GM12875 (cell line): ENCODE results near the gene STKLD1.

Experiments
- H3K4me3 ChIP-seq: one replicate; pipeline ENCODE4 v1.5.1; 2011; ENCODE audit warnings: low read depth, low read length, control low read depth
- TF ChIP-seq, protein P1 (sequence below): IDR thresholded peaks from 2 replicates; pipeline ENCODE4 v1.5.1; 2011; ENCODE audit warnings: low read depth, mild to moderate bottlenecking, control low read depth, inconsistent platforms, low read length, moderate library complexity, borderline replicate concordance; ENCODE audit not compliant: insufficient read depth

The STKLD1 gene

DNA sequence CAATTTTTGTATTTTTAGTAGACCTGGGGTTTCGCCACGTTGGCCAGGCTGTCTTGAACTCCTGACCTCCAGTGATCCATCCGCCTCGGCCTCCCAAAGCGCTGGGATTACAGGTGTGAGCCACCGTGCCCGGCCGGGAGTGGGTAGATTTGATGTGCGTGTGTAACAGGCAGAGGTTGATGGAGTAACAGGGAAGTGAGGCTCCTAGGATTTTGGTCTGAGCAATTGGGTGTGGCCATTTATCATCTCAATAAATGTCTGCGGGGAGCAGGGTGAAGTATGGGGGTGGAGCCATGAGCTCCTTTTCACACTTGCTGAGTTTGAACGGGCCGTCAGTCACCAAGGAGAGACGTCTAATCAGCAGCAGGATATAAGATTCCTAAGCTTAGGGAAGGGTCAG lies 42.8 kb downstream of the STKLD1 start:
- TF ChIP-seq, protein P1, sequence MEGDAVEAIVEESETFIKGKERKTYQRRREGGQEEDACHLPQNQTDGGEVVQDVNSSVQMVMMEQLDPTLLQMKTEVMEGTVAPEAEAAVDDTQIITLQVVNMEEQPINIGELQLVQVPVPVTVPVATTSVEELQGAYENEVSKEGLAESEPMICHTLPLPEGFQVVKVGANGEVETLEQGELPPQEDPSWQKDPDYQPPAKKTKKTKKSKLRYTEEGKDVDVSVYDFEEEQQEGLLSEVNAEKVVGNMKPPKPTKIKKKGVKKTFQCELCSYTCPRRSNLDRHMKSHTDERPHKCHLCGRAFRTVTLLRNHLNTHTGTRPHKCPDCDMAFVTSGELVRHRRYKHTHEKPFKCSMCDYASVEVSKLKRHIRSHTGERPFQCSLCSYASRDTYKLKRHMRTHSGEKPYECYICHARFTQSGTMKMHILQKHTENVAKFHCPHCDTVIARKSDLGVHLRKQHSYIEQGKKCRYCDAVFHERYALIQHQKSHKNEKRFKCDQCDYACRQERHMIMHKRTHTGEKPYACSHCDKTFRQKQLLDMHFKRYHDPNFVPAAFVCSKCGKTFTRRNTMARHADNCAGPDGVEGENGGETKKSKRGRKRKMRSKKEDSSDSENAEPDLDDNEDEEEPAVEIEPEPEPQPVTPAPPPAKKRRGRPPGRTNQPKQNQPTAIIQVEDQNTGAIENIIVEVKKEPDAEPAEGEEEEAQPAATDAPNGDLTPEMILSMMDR: no peak
- H3K4me3 ChIP-seq: no peak overlapping the region

DNA sequence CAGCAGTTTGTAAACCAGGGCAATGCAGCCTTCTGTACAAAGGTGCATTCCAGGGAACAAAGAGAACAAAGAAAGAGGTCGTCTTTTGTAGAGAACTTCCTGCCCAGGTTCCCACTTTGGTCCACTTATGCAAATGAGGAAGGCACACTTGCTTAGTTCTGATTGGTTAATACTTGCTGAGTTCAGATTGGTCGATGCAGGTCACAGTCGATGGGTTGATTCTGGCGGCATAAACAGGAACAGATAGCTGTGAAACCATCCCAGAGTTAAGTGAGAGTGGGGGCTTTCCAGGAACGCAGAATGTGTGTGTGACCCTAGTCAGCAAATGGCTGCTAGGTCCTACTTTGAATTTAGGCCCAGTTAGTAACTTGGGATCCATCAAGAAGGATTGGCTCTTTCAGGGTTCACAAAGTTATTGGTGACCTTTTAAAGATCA lies 44.2 kb downstream of the STKLD1 start:
- no peak overlapping the region for H3K4me3 ChIP-seq
- TF ChIP-seq, protein P1: no peak

DNA sequence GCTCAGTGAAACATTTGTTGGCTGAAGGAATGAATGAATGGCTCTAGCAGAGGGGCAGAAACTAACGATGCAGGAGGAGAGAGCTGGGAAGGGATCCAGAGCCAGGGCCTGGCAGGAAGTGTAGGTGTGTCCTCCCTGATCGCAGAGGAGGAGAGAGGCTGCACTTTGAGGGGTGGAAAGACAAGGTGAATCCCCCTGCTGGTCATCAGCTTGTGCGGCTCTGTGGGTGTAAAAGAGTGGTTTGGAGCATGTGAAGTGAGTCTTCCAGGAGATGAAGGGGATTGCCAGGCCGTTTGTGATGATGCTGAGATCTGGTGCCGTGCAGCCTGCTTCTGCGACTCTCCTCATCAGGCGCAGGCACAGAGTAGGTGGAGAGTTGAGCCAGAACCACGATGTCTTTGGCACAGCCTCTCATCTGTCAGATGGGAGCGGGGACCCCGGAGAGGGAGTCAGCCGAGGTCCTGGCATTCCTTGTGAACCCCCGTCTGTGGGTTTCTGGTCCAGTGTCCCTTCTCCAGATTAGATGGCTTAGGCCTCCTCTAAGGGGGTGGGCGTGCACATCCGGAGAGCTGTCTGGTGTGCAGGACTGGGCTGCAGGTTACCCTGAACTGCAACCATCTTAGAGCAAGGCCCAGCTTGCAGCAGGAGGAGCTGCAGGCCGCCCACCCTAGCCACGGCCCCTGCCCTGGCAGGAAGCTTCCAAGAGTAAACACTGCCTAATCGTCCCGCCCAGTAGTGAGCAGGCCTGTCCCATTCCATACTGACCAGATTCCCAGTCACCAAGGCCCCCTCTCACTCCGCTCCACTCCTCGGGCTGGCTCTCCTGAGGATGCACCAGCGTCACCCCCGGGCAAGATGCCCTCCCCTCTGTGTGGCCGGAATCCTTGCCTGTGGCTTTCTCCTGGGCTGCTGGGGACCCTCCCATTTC lies 45.7 kb downstream of the STKLD1 start, which contains the start of gene ADAMTS13:
Gene ADAMTS13 (plus strand): TSS at position 753 of the 928 bp plus-strand sequence. CDS start 77 bp downstream, at position 830.
- TF ChIP-seq, protein P1: peak; percentile 46; the same call in 1 of the 2 replicates
- H3K4me3 ChIP-seq: no peak within 1 kb of the TSS

DNA sequence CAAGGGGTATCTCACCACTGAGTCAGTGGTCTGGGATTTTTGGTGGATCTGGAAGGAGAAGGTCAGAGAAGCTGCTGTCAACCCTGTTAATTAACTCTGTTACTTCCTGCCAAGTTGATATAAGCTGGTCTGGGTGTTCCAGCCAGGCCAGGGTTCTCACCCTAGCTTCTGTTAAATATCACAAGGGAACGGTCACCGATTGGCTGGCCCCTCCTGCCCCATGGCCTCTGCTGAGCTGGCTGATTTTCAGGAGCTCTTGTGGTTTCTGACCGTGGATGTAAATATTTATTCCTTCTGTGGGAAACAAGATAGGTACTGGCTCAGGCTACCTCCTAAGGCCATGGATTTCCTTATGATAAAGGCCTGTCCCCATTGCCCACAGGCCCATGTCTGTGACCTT lies 47.0 kb downstream of the STKLD1 start:
- H3K4me3 ChIP-seq: no peak overlapping the region
- TF ChIP-seq, protein P1: no peak

DNA sequence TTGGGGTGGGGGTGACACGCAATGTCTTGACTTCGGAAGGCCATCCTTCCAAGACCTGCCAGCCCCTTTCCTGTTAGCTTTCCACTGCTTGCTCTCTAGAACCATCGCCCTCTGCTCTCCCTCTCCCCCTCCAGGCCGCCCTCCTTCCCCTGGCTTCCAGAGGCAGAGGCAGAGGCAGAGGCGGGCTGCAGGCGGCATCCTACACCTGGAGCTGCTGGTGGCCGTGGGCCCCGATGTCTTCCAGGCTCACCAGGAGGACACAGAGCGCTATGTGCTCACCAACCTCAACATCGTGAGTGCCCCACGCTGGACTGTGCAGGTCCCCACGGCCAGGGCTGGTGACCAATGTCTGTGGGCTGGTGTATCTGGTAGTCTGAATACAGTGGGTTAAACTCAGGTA lies 48.0 kb downstream of the STKLD1 start:
- no peak overlapping the region for H3K4me3 ChIP-seq
- TF ChIP-seq, protein P1: no peak

DNA sequence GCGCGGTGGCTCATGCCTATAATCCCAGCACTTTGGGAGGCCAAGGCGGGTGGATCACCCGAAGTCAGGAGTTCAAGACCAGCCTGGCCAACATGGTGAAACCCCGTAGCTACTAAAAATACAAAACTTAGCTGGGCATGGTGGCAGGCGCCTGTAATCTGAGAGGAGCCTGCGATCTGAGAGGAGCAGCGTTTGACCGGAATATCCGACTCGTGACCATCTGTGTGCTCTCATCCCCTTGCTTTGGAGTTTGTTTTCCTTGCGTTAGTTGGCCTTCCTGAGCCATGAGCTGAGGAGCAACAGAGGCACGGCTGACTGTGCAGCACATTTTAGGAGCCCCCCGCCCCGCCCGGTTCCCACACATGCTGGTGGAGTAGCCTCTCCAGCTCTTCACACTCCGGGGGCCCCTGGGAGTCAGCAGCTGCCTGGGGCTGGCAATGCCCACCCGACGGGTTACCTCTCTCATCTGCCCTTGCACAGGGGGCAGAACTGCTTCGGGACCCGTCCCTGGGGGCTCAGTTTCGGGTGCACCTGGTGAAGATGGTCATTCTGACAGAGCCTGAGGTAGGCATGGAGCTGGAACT lies 49.0 kb downstream of the STKLD1 start:
- TF ChIP-seq, protein P1: no peak
- H3K4me3 ChIP-seq: no peak overlapping the region
